Right lobe of liver (tissue), 4 donors: ENCODE measurements around the gene WDFY4.

ENCODE experiments used
- CTCF ChIP-seq, 4 donors: fragments of 200-600 bp in 3 of 4; fragments of 450-650 bp in 1 of 4; IDR thresholded peaks; one replicate each; pipeline versions ENCODE4 v1.5.1 to v1.8.0; 2016 to 2022; ENCODE audit warnings: antibody characterized with exemption in 4 of 4, mild to moderate bottlenecking in 2 of 4
- POLR2A ChIP-seq: fragments of 450-650 bp; IDR thresholded peaks from one replicate; pipeline ENCODE4 v1.6.1; 2017; ENCODE audit warnings: antibody characterized with exemption, mild to moderate bottlenecking
- donor health status: DM: no; HTN: no; CAD: no.
- donor health status: DM: no; HTN: no; CAD: no.
- donor health status: DM: no; HTN: yes; CAD: no.

- TF ChIP-seq CTCF (IDR thresholded peaks at IDR 0.05) (no peak), POLR2A (no peak)
These were observed 263.2 kb downstream of the WDFY4 start for GRCh38 chr10:48947690-48948469.
